ENCODE measurements around the gene F2RL1.

- TF ChIP-seq EZH2 (IDR thresholded peaks at IDR 0.05; ENCODE audit: insufficient read depth, poor library complexity, severe bottlenecking) = no peak
- TF ChIP-seq EZH2phosphoT487 (IDR thresholded peaks at IDR 0.05; ENCODE audit: insufficient read depth, low read depth) = no peak
Observed at GRCh38 chr5:76867038-76867437, 48.2 kb downstream of the F2RL1 start.
